GM19328 (cell line): ENCODE results near the gene ALPK3.

Experiments used
- ATAC-seq: cut with Tn5 transposase; IDR thresholded peaks from one replicate; pipeline ENCODE4 v1.9.1; 2021; ENCODE audit warnings: mild to moderate bottlenecking, moderate library complexity; ENCODE audit not compliant: unreplicated experiment

The ALPK3 gene, protein sequence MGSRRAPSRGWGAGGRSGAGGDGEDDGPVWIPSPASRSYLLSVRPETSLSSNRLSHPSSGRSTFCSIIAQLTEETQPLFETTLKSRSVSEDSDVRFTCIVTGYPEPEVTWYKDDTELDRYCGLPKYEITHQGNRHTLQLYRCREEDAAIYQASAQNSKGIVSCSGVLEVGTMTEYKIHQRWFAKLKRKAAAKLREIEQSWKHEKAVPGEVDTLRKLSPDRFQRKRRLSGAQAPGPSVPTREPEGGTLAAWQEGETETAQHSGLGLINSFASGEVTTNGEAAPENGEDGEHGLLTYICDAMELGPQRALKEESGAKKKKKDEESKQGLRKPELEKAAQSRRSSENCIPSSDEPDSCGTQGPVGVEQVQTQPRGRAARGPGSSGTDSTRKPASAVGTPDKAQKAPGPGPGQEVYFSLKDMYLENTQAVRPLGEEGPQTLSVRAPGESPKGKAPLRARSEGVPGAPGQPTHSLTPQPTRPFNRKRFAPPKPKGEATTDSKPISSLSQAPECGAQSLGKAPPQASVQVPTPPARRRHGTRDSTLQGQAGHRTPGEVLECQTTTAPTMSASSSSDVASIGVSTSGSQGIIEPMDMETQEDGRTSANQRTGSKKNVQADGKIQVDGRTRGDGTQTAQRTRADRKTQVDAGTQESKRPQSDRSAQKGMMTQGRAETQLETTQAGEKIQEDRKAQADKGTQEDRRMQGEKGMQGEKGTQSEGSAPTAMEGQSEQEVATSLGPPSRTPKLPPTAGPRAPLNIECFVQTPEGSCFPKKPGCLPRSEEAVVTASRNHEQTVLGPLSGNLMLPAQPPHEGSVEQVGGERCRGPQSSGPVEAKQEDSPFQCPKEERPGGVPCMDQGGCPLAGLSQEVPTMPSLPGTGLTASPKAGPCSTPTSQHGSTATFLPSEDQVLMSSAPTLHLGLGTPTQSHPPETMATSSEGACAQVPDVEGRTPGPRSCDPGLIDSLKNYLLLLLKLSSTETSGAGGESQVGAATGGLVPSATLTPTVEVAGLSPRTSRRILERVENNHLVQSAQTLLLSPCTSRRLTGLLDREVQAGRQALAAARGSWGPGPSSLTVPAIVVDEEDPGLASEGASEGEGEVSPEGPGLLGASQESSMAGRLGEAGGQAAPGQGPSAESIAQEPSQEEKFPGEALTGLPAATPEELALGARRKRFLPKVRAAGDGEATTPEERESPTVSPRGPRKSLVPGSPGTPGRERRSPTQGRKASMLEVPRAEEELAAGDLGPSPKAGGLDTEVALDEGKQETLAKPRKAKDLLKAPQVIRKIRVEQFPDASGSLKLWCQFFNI (N-terminal part only)

DNA sequence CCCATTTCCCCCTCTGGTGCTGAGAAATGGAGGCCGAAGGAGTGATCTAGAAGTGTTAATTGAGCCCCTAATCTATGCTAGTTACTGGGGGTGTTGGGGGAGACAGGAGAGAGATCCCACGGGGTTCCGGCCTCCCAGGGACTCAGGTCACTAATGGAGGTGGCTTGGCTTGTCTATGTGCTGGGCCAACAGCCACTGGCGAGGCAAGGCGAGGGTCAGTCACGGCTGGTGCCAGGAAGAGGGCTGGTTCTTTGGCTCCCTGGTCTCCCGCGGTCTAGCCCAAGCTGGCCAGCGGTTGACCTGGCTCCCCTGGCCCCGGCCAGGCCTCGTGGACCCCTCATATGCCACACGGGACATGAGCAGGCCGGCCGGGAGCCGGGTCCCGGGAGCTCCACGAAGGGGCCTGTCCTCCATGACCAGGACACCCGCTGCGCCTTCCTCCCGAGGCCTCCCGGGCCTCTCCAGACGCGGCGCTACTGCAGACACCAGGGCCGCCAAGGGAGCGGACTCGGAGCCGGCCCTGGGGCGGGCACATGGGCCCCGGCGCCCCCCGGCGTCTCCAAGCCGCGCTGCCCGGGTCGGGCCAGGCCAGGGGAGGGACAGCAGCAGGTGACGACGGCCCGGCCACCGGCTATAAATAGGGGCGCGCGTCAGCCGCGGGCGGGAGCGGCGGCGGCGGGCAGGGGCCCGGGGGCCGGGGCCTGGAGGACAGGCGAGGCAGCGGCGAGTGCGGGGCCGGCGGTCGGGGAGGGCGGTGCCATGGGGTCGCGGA, at the start of gene ALPK3:
Gene ALPK3, plus strand, starts transcription at position 663 of the 772 bp plus-strand sequence. Its CDS starts 97 bp downstream, at position 760.
- ATAC-seq, result no peak

DNA sequence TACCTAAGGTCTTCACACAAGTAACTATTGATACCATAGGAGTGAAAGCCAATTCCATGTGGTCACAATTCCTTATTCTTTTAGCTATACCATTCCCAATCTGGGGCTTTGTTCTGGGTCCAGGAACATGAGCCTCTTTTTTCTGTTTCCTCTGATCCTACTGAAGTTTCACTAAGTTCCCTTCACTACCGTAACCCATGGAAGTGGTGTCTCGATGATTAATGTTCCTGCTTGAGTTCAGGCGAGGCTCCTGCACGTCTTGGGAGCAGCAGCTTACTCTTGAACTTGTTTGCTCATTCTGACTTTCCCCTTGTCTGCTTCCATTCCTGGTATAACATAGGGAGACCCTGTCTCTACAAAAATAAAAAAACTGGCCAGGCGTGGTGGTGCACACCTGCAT, 45.1 kb upstream of the ALPK3 start:
- no peak for ATAC-seq

DNA sequence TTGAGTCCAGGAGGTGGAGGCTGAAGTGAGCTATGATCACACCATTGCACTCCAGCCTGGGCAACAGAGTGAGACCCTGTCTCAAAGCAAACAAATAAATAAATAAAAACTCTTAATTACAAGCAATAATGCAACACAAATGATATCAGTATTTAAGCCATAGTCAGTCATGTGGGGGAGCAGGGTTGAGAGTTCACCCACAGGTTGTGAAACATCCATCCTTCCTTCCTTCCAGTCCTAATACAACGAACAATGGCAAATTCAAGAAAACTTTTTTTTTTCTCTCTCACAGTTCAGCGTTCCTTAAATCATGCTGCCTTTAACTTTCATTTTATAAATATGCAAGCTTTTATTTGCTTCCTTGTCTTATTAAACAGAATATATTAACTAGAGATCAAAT, 44.7 kb upstream of the ALPK3 start:
- no peak for ATAC-seq

DNA sequence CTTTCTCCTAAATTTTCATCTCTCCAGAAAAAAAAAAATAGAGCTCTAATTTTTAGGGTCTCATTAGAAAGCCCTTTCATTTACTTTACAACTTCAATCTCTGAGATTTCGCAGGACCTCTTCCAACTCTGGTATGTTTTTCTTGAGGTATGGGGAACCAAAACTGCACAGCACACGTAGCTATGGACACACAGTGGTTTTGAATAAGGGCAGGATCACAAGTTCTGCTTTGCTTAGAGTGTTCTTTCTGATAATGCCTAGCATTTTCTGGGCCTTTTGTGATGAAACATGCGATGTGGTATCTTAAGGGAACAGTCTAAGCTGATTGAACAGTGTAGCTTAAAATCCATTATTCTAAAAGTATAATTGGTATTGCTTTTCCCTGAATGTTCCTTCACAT, 43.4 kb upstream of the ALPK3 start:
- ATAC-seq, result no peak

DNA sequence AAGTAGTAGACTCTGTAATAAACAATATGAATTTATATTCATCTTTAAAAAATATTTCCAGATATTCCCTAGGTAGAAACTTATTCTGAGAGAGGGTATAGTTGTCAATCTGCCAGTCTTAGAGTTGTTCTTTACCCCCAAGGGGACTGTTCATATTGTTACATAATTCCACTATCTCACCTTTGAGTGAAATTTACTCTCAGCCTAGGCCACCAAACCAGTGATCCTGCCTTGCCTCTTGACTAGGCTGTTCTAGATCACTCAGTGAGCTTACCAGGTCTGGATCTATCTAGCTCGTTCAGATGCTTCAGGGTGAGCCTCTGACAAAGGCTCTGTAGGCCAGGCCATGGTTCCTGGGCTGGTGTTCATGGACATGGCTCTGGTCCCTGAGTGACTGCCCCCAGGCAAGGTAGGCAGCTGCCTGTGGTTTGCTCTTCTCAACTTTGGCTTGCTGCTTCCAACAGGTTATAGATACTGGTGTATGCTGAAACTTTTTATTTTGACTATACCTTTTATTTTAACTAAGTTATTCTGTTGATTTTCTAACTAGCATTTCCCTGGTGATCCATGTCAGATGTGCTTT, 41.2 kb upstream of the ALPK3 start:
- no peak for ATAC-seq

DNA sequence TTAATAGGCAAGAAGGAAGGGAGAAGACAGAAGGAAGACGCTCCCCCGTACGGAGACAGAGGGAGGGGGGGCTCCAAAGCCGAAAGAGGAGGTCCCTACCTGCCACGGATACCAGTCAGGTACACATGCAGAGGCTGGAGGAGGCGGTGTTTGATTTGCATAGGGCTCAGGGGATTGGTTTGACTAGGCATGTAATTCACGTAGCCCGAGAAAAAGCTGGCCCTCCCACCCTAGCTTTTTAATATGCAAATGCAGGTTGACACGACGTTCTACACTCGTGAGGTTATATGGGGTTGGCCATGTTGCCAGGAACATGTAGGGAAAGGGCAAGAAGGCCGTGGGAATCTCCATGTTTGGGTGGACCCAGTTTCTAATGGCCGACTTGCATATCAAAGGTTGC, 39.0 kb upstream of the ALPK3 start:
- ATAC-seq, result no peak

DNA sequence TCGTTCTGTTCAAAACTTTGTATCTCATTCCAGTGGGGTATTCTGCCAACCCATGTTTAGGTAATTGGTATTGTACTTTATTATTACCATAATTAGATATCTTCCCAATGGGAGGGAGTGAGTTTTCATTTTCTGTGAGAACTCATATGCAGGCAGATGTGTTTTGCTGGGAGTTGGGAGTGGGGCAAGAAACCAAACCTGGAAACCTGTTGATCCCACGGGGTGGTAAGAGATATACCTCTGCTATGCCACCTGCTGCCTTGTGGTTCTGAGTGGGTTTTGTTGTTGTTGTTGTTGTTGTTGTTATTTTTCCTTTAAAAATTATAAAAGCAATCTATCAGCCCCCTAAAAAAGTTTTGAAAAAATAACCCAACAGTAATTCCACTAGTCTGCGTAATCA, 36.7 kb upstream of the ALPK3 start:
- ATAC-seq, result no peak

DNA sequence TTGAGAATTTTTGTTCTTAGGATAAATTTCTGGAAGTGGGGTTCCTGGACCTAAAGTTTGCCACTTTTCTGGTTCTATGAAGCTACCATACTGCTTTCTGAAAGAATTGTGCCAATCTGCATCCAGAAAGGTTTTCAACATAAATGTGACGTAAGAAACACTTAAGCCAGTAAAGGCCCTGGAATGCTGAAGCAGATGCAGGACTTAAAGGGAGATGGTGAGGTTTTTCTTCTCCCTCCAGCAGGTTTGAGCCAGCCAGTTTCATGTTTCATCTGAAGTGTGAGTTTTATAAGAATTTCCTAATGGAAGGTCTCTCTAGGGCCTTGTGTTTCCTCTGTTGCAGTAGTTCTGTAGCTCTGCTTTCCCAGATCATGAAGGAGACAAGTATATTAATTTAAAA, 35.7 kb upstream of the ALPK3 start:
- no peak for ATAC-seq

DNA sequence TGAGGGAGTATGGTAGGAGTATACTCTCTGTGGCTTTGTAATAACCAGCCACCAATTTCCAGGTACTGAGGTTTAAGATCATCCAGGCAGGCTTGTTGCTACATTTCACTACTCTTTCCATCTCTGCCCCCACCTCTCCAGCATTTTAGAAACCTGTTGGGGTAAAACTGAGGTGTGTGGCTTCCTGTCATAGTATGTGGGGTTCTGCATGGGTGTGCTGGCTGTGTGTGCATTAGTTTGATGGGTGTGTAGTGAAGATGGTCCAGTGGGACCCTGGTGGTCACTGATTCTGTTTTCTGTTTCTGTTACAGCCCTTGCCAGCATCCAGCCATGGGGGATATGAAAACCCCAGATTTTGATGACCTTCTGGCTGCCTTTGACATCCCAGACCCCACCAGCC, 34.8 kb upstream of the ALPK3 start:
- no peak for ATAC-seq

DNA sequence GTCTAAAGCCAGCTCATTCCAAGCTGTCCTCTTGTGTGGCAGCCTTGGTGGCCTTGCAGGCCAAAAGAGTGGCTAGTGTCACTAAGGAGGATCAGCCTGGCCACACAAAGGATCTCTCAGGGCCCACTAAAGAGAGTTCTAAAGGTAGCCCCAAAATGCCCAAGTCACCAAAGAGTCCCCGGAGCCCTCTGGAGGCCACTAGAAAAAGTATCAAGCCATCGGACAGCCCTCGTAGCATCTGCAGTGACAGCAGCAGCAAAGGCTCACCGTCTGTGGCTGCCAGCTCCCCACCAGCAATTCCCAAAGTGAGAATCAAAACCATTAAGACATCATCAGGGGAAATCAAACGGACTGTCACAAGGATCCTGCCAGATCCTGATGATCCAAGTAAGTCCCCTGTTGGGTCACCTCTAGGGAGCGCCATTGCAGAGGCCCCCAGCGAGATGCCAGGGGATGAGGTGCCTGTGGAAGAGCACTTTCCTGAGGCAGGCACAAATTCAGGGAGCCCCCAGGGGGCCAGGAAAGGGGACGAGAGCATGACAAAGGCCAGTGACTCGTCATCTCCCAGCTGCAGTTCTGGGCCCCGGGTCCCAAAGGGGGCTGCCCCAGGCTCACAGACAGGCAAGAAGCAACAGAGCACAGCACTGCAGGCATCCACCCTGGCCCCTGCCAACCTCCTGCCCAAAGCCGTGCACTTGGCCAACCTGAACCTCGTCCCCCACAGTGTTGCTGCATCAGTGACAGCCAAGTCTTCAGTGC, 33.5 kb upstream of the ALPK3 start:
- ATAC-seq, result no peak

DNA sequence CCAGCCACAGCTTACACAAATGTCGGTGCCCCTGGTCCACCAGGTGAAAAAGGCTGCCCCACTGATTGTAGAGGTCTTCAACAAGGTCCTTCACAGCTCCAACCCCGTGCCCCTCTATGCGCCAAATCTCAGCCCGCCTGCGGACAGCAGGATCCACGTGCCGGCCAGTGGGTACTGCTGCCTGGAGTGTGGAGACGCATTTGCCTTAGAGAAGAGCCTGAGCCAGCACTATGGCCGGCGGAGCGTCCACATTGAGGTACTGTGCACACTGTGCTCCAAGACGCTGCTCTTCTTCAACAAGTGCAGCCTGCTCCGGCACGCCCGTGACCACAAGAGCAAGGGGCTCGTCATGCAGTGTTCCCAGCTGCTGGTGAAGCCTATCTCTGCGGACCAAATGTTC, 32.9 kb upstream of the ALPK3 start:
- no peak for ATAC-seq

DNA sequence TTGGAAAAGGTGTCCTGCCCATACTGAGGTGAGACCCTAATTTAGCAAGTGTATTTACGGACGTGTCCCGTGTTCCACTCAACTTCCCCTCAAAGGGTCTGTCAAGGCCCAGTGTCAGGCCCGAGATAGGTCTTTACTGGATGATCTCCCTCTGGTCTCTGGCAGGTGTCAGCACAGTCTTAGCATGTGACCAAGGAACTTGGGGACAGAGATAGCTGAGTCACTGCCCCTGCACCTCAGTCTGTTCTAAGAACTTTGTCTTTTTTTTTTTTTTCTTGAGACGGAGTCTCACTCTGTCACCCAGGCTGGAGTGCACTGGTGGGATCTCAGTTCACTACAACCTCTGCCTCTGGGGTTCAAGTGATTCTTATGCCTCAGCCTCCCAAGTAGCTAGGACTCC, 32.1 kb upstream of the ALPK3 start:
- no peak for ATAC-seq

DNA sequence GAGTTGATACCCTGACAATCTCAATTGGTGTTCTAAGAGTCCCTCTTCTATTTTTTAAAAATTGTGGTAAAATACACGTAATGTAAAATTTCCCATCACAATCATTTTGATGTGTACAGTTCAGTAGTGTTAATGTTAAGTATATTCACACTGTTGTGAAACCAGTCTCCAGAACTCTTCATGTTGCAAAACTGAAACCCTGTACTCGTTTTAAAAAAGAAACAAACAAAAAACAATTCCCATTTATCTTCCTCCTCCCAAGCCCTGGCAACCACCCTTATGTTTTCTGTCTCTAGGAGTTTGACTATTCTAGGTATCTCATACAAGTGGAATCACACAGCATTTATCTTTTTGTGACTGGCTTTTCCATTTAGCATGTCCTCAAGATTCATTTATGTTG, 28.7 kb upstream of the ALPK3 start:
- ATAC-seq, result no peak

DNA sequence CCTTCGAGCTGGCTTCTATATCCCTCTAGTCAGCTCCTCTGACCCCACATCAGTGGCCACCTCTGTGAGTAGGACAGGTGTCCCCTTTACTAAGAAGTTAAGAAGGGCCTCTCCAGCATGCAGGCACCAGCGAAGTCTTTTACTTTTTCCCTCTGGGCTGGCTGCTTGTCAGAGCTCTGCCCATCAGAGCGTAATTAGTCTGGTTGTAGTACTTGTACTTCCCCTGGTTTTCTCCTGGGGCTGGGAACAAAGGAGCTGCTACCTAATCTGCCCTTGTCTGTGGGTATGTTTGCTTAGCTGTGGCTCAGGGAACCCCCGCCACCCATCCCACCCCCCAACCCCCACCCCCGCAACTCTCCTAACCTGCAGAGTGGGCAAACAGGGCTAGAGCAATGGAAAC, 27.4 kb upstream of the ALPK3 start:
- ATAC-seq, result no peak

DNA sequence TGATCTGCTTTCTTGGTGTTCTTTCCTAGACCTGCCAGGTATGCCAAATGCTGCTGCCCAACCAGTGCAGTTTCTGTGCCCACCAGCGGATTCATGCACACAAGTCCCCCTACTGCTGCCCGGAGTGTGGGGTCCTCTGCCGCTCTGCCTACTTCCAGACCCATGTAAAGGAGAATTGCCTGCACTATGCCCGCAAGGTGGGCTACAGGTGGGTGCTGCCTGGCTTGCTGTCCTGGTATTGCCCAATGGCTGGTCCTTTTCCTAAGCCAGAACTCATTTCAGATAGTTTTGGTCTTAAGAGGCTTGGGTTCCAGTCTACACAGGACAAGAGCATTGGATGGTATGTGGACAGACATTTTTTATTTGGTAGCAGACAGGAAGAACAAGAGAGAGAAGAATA, 26.5 kb upstream of the ALPK3 start:
- no peak for ATAC-seq

DNA sequence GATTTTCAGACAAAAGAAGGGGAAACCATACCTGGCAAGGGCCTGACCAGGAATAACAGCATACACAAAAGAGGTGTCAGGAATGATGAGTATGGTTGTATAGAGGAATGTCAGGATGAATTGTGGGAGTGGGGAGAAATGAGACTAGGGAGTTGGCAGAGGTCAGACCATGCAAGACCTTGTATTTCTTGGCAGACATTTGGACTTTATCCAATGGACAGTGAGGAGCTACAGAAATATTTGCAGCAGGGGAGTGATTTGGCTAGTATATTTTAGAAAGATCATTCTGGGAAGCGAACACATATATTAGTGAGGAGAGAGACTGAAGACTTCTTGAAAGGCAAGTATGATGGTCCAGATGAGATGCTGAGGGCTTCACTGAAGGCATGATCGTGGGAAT, 25.4 kb upstream of the ALPK3 start:
- ATAC-seq, result no peak

DNA sequence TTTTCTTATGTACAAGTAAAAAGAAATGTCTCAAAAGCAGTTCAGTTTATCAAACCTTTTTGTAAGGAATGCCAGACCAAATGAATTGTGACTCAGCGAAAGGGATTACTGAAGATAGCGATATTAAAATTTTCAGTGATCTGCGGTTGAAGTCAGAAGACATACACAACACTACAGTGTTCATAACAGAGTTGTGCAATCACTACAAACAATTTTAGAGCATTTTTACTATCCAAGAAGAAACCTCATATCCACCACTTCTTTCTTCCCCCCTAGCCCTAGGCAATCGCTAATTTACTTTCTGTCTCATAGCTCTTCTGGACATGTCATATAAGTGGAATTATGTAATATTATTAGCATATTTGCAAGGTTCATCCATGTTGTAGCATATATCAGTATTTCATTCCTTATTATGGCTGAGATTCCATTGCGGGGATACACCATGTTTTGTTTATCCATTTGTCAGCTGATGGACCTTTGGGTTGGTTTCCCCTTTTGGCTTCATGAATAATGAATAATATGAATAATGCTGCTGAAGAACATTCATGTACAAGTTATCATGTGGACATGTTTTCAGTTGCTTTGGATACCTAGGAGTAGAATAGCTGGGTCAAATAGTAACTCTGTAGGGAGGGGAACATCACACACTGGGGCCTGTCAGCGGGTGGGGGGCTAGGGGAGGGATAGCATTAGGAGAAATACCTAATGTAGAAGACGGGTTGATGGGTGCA, 23.6 kb upstream of the ALPK3 start:
- ATAC-seq, result no peak

DNA sequence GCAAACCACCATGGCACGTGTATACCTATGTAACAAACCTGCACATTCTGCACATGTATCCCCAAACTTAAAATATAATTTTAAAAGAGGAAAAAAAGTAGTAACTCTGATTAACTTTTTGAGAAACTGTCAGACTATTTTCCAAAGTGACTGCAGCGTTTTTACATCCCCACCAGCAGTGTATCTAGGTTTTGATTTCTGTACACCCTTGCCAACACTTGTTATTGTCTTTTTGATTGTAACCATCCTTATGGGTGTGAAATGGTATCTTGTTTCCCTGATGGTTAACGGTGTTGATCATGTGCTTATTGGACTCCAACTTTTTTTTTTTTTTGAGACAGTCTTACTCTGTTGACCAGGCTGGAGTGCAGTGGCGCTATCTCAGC, 23.0 kb upstream of the ALPK3 start:
- ATAC-seq, result no peak

DNA sequence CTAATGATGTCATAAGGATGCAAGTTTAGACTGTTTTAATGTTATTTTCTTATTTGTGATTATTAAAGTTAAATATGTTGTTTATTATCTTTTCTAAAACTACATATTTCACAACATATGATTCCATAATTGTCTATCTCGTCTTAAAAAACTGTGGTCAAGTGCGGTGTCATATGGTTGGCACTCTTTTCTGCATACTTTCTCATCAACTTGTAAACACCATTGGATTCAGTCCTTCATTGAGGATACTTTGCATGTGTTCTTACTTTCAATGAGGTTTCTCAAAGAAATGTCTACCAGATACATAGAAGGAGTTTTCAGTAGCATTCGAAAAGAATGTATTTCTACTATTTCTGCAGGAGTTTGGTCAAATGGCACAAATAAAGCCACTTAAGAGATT, 22.0 kb upstream of the ALPK3 start:
- no peak for ATAC-seq
